ENCODE data around the gene GPR176. TPM values are rescaled to one million over a fixed set of nuclear protein-coding genes. Genes with fewer than 3 reads are reported as not detected.
"Not testable (repeated sequence)": the region's sequence is repeated elsewhere in the genome, so short reads cannot be mapped to it uniquely, and the experiment has no call there.

The GPR176 gene
- total RNA-seq, 1 experiment from 2014 or later, result 1.7 TPM

DNA sequence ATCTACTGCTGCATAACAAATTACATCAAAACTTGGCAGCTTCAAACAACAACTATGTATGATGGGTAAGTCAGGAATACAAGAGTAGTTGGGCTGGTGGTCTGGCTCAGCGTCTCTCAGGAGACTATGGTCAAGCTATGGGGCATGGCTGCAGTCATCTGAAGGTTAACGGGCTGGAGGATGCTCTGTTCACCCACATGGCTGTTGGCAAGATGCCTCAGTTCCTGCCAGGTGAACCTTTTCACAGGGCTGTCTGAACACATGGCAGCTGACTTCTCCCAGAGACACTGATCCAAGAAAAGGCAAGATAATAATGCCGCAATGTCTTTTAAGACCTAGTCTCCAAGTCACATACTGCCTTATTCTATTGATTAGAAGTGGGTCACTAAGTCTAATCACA, 63.7 kb downstream of the GPR176 start:
- no peak for DNase-seq (ENCODE audit: low spot score)

DNA sequence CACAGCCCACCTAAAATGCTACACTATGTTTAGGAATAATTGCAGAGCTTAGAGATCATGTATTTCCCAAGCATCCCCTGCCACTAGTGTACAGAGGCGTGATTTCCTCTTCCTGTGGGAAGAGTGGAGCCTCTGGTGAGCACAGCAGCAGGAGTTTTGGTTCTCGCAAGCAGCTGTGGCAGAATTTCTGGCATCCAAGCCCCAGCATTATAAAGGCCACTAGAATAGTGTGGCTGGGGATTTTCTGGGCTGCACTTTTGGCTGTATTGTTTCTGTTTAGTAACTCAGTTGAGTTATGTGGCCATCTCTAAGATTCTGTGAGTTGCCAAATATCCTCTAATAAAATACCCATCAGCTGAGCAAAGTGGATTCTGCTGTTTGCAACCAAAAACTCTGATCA, 64.7 kb downstream of the GPR176 start:
- DNase-seq (ENCODE audit: low spot score), result no peak

DNA sequence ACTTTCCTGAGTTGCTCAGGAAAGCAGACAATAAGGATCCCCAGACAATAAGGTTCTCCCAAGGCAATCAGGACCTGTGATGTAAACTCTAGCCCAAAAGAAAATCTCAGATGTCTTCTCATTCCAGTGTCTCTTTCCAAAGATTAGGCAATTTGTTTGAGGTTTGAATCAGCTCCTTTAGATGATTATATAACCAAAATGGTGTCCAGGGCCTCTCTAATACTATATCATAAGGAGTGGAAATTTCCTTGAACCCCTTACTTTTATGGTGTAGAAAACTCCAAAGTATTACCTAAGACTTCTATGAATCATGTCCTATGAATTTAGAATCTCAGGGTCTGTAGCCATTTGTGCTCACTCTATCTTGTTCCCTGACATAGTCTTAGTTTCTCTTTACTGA, 65.9 kb downstream of the GPR176 start:
- no peak for DNase-seq (ENCODE audit: low spot score)

DNA sequence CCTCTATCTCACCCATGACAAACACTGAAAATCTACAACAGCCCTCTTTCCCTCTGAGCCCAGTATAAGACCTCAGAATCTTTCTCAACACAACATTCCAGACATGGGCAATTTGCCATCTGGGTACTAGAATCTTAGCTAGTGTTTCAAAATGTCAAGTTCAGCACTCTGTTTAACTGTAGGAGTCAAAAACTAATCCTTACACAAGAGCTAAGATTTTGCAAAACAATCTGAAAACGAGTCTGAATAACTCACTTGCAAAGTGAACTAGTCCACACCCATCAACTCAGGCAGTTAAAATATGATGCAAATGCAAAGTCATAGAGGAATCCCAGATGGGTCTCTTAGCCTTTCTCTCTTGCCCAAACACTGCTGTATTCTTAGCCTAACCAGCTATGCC, 67.8 kb downstream of the GPR176 start:
- DNase-seq (ENCODE audit: low spot score), result no peak

DNA sequence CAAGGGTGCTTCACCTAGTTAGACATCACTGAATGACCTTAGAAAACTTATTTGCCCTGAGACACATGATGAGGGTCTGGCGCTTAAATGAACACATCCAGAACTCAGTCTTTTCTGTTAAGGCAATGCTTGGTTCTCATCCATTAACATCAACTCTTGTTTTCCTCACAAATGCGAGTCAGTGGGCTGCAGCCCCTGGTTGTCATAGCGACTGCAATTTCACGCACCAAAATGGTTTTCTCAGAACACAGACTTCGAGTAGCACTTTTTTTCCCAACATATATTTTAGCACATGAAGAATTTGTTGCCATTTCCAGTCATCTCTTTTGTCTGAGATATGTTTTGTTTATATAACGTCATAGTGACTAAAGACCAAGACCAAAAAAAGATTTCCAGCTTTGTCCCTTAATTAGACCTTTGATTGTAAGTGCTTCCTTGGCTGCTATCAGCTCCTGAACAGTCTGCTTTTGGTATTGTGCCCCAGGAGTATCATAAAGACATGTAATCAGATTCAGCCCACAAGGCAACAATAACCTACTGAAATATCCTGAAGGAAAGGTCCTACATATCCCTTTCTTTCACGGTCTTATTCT, 68.5 kb downstream of the GPR176 start:
- no peak for DNase-seq (ENCODE audit: low spot score)

DNA sequence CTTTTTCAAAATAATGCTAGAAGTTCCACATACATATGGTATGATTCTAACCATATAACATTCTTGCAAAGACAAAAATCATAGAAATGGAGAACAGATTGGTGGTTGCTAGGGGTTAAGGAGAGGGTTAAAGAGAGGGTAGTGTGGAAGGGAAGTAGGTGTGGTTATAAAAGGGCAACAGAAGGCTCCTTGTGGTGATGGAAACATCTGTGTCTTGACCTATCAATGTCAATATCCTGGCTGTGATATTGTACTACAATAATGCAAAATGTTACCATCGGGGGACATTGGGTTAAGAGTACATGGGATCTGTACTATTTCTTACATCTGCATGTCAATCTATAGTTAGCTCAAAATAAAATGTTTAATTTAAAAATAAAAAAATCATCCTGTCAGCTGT, 69.6 kb downstream of the GPR176 start:
- no peak for DNase-seq (ENCODE audit: low spot score)

DNA sequence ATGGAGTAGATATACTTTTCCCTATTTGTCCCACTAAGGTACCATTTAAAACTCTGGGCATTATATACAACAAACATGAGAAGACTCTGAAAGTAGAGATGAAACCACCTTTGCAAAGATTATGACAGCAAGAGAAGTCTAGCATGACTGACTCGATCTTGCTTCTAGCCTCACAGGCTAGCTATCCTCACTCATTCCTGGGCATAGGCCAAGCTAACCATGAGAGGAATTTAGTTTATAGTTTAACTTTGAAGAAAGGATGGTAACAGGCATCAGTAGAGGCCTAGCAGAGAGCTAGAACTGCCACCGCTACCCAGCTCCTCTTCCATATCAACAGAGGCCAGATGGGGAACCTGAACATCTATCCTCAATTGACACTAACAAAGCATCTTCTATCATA, 74.0 kb downstream of the GPR176 start:
- DNase-seq (ENCODE audit: low spot score), result no peak

DNA sequence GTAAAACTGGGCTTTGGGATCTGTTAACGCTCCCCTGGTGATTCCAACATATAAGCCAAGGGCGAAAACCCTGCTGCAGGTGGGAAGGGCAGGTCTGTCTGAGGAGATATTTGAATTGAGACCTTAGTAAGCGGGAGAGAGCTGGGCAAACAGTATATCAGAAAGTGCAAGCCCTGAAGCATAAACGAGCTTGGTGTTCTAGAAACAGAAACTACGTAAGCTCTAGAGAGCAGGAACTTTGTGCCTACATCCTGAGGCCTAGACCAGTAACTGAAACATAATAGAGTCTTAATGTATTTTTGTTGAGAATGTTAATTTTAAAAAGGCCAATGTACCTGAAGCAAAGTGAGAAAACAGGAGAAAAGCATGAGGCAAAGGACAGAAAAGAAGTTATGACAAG, 74.5 kb downstream of the GPR176 start:
- no peak for DNase-seq (ENCODE audit: low spot score)

DNA sequence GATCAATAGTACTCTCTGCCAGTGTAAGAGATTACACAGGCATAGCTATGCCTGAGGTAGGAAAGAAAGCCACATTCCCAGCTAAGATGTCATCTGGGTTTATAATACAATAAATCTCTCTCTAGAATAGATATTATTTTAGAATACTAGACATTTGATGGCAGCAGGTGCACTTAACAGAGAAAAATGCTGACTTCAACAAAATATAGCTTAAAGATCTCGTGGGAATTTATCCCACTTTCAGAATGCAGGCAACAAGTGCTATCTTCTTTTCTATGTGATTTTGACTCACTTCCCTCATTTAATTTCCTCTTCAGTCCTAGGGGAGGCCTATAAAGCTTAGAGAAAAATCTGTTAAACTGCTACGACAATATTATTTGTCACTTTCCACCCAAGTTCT, 76.5 kb downstream of the GPR176 start:
- no peak for DNase-seq (ENCODE audit: low spot score)

DNA sequence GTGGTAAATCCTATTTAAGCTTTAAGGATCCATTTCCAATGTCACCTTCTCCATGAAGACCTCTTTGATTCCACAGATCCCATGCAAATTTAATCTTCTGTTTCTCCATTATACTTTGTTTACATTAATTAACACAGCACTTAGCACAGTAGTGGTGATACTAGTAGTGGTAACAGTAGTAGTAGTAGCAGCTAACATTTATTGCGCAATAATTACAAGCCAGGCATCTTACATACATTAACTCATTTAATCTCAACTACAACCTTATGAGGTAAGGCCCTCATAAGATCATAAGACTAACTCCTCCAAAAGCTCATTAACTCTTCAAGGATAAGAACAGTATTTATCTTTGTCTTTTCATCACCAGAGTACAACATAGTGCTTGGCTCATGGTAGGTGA, 82.6 kb downstream of the GPR176 start:
- DNase-seq (ENCODE audit: low spot score), result no peak

DNA sequence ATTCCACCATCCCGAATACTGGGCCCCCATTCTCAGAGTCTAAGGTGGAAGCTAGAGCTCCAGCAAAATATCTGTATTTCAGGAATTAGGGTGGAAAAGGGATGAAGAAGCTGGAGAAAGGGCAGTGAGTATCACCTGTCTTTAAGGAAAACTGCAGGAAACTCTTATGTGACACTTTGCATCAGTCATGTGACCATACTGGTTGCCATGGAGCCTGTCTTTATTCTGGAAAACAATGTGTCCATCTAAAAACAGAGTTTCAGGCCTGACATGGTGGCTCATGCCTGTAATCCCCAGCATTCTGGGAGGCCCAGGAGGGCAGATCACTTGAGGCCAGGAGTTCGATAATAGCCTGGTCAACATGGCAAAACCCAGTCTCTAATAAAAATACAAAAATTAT, 84.5 kb downstream of the GPR176 start:
- DNase-seq (ENCODE audit: low spot score), result no peak

DNA sequence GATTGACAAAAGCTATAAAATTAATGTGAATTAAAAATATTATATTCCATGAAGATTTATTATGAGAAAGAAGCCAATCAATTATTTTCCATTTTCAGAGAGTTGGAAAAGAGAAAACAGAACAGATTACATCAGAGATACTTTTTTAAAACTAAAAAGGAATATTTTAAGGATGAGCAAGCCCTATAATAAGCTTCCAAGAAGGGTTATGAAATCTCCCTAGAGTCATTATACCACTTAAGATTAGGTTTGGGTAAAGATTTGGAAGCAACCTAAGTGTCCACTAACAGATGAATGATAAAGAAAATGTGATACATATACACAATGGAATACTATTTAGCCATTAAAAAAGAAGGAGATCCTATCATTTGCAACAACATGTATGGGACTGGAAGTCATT, 85.8 kb downstream of the GPR176 start:
- no peak for DNase-seq (ENCODE audit: low spot score)

DNA sequence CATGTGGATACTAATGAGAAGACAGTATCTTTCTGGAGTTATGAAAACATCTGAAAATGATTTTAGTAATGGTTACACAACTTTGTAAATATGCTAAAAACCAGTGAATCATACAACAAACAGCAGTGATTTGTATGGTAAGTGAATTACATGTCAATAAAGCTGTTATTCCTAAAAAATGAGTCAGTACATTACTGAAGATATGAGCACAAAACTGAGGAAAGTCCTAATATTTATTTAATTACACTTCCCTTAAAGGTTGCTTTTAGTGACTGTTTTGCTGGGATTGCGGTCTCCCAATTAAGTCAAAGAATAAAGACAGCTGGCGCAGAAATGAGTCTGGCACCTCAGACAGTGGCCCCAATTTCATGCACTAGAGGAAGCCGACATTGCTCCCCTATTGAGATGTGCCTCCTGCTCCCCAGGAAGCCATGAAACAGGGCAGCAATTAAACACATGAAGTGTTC, 86.5 kb downstream of the GPR176 start:
- DNase-seq (ENCODE audit: low spot score), result no peak

DNA sequence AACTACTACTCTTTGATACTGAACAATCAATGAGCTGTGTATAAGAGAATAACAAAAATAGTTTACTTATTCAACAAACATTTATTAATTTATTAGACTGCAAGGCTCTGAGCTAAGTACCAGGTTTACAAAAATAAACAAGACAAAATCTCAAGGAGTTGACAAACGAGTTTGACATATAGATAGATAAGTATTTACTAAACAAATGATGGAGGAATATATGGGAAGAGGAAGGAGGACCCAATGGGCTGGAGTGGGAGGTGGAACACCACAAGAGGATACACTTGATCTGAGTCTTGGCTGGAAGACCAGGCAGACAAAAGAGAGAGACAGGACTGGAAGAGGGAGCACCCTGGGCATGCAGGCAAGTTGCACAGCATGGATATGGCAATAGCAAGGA, 89.9 kb downstream of the GPR176 start:
- DNase-seq (ENCODE audit: low spot score), result no peak

DNA sequence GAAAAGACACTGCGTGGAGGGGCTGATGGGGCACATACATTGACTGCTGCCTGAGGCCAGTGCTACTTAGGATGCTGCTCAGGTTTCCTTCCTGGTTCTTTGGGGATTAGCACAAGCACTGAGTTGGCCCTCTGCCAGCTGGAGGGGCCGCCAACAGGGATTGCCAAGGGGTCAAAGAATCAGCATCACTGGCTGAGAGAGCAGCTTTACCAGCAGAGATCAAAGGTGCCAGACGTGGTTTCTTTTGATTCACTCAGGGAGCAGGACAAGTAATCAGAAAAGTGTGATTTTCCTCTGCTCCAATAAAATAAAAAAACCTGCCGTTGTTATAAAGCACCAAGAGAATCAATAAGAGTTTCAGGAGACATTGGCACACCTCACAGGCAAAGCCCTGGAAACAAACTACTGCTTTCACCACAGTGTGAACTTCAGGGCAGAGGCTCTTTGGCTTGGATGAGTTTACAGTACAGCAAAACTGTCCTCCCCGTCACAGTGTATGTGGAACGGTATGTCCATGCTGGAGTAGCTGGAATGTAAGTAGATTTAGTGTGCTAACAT, 91.6 kb downstream of the GPR176 start:
- peak; percentile 9 for DNase-seq (ENCODE audit: low spot score)

DNA sequence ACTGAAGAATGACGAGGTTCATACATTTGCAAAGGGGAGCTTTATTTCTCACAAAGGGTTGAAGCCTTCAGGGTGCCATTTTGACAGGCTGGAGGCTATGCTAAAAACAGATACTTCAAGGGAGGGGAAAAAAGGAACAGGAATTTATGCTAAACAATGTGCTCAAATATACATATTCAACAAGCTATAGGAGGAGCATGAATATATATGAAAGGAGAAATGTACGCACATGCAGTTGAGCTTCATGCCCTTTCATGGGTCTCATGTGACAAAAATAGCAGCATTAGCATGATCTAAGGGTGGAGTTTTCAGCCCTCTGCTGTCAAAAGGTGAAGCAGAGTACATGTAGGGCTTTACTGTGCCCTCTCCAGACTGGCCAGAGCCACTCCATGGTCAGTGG, 93.1 kb downstream of the GPR176 start:
- no peak for DNase-seq (ENCODE audit: low spot score)

DNA sequence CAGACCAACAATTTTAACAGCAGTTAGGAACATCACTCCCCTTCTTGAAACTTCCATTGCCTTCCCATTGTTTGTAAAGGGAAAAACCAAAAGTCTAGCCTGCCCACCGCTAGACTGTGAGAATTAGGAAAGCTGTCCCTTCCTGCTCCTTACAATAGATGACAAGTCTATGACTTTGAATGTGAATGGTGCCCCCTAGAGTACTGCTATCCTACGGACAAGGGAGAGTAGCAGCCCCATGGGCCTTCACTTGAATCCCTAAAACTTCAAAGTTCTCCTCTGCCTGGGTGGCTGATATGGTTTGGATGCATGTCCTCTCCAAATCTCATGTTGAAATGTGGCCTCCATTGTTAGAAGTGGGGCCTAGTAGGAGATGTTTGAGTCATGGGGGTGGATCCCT, 96.4 kb downstream of the GPR176 start:
- DNase-seq (ENCODE audit: low spot score), result no peak

DNA sequence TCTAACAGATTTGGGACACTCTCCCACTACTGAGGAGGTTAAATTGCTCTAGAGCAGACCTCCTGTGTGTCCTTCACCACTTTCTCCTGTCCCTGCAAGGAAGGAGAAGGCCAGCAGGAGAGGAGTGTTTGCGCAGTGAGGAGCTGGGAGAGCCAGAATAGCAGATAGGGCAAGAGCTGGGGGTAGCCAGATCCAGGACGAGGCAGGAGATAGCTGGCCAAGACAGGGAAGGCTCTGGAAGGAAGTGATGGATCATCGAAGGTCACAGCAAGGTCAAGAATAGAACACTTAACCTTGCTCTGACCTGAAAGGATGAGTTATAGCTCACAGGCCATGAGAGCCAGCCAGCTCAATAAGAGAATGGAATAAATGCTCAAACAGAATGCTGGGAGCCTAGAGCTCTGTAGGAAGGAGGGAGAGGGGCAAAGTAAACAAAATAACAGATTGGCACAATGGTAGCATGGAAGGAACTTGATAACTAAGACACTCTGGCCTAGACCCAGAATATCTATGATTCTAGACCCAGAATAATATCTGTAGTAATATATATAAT, 99.9 kb downstream of the GPR176 start:
- no peak for DNase-seq (ENCODE audit: low spot score)

DNA sequence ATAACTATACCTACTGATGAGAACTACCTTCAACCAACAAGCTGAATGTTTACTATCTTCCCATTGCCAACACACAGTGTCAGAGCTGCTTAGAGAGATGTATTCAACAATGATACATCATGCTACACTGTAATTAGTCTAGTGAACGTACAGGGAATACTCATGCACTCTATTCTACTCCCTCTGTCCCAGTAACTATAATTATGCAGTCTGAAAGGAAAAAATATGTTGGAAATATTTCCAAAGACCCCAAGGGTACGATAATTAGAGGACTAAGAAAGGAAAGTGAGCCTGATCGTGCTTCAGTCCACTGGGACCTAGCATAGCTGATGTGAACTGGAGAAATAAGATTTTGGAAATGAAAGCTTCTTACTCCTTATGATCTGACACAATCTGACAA, 100.5 kb downstream of the GPR176 start:
- DNase-seq (ENCODE audit: low spot score), result no peak

DNA sequence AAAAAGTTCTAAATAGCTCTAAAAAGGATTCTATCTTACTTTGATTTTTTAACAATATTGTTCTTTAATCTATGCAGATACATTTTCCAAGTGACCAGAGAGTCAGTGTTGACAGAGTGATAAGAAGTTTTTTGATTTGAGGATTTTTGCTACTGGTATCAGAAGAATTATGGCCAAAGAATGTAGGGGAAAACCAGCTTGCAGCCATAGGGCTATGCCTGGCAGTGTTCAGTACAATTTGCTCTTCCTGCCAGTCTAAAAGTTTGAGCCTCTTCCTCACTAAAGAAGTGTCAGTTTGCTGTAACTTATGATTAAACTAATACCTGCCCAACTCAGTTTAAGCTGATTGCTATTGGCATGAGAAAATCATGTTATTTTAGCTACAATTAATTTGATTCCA, 102.2 kb downstream of the GPR176 start:
- DNase-seq (ENCODE audit: low spot score), result no peak

DNA sequence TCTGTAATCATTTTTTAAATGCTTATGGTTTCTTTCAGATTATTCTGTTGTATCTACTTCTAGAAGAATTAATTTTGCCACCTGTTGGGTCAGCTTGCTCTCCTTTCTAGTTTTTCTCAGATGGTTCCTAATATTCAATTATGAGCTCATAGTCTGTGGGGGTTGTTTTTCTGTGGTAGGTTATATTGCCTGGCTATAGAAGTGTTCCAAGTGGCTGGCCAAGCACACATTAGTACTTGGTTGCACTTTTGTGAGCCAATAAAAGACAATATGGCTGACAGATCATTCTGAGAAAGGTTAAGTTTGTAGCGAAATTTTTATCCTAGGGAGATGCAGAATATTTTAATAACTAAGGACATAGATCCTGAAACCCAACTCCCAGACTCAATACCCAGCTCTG, 105.6 kb downstream of the GPR176 start:
- no peak for DNase-seq (ENCODE audit: low spot score)

DNA sequence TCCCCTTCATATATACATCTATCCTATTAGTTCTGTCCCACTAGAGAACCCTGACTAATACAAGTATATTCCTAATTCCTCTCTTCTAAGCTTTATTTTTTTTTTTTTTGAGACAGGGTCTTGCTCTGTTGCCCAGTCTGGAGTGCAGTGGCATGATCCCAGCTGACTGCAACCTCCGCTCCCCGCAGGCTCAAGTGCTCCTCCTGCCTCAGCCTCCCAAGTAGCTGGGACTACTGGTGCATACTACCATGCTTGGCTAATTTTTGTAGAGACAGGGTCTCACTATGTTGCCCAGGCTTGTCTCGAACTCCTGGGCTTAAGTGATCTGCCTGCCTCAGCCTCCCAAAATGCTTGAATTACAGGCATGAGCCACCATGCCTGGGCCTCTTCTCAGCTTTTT, 107.4 kb downstream of the GPR176 start:
- not testable (repeated sequence) for DNase-seq (ENCODE audit: low spot score)

DNA sequence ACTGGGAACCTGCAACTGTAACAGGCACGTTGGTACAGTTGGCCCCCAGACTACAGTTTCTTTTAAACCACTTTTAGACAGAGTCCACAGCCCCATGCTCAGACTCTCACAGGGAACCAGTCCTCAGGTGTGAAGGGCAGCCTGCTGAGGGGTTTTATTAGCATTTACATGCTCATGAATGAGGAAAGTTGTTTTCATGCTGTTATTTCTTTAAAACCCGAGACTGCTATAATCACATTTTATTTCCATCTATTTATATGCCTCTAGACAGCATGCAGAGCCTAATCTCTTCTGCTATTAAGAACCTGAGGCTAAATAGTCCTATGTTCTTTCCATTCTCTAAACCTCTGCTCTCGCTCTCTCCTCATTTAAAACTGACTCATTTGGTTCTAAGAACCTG, 111.2 kb downstream of the GPR176 start:
- no peak for DNase-seq (ENCODE audit: low spot score)

DNA sequence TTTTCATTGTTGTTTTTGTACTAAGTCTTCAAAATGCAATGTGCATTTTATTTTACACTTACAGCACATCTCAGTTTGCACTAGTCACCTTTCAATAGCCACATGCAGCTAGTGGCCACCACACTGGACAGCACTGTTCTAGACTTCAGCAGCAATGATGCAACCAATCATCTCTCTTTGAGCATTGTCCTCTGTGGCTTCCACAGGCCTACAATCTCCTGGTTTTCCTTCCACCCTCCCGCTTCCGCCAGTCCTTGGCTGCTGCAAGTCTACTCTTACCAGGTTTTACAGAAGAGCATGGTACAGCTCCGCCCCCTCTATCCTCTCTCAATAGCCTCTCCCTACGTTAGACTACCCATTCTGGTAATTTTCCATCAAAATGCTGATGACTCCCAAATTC, 112.3 kb downstream of the GPR176 start:
- no peak for DNase-seq (ENCODE audit: low spot score)

Data from HT-29 (cell line).